Gastroesophageal sphincter (tissue), 3 donors: ENCODE measurements around the gene DNAI7.

Experiments used
- CTCF ChIP-seq, 4 experiments: fragments of 200-600 bp in 2 of 4; fragments of 450-650 bp in 2 of 4; sonication (generic) in 1 of 4; IDR thresholded peaks; one replicate each; pipeline ENCODE4 v1.5.1; 2017 to 2019; ENCODE audit warnings: antibody characterized with exemption in 4 of 4, mild to moderate bottlenecking in 2 of 4, moderate library complexity in 2 of 4
- EP300 ChIP-seq: sonication (generic); formaldehyde crosslinking; IDR thresholded peaks from one replicate; pipeline ENCODE4 v1.6.1; 2017; ENCODE audit warnings: antibody characterized with exemption, mild to moderate bottlenecking
- POLR2A ChIP-seq, 2 donors: fragments of 450-650 bp; IDR thresholded peaks; one replicate each; pipeline ENCODE4 v1.6.1; 2017; ENCODE audit warnings: antibody characterized with exemption in 2 of 2, mild to moderate bottlenecking in 2 of 2, moderate library complexity in 1 of 2
- POLR2AphosphoS5 ChIP-seq: sonication (generic); formaldehyde crosslinking; IDR thresholded peaks from one replicate; pipeline ENCODE4 v1.6.1; 2017; ENCODE audit warnings: antibody characterized with exemption

- TF ChIP-seq POLR2A (IDR thresholded peaks at IDR 0.05) = no peak
- no peak for TF ChIP-seq CTCF (IDR thresholded peaks at IDR 0.05)
- TF ChIP-seq POLR2AphosphoS5 = no peak
- TF ChIP-seq EP300 = no peak
These were observed 4.2 kb downstream of the DNAI7 start for GRCh38 chr12:25190793-25191192.
